CD4-positive, alpha-beta T cell treated with Interferon alpha-2 for 1 hour (primary cell): ENCODE results near the gene C1orf94.

Source experiments
- DNase-seq, 2 donors: peaks; one replicate each; pipeline ENCODE4 v3.0.0-alpha.2; 2020 to 2022

Gene C1orf94

DNA sequence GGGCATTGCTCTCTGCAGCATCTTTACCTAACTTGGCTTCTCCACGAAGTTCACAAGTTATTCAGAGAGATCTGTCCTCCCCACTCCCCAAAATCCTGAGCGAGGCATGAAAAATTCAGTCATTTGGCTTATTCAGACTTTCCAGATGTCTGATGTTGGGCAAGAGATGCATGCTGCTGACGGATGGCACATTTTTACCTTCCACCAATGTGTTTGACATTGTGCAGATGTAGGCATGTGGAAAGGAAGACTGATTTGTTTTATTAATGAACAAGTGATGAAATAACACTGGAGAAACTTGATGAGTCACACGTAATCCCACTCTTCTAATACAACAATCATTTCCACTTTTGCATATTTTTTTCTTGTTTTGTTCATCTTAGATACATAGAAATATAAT lies 86.7 kb downstream of the C1orf94 start:
- DNase-seq, result no peak

DNA sequence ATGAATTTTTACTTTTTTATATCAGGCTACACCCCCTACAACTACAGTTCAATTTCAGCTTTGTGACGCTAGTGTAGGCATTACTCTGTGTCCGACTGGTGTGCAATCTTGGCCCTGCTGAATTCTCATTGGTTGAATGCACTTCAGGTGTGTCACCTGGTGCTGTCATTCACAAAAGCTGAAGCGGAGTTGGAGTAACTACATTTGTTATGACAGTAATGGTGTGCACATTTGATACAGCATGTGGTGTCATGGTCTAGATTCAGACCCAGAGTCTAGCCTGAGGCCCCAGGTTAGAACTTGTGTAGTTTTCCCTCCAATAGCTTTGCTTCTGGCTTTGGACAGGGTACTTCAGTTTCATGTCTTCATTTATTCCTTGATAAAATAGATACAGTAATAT lies 88.7 kb downstream of the C1orf94 start:
- DNase-seq, result no peak

GRCh38 chr1:34266127-34266951 lies 89.6 kb downstream of the C1orf94 start:
- no peak for DNase-seq

GRCh38 chr1:34267326-34267725 lies 90.6 kb downstream of the C1orf94 start:
- DNase-seq, result no peak

- no peak for DNase-seq
These were observed 91.7 kb downstream of the C1orf94 start for GRCh38 chr1:34268311-34268954.
